ENCODE measurements around the gene DLX5.

DLX5 gene

GRCh38 chr7:96979551-96980276, 44.9 kb downstream of the DLX5 start:
- no peak overlapping the region for H3K27ac ChIP-seq
- no peak for TF ChIP-seq ZFX (IDR thresholded peaks at IDR 0.05; ENCODE audit: borderline replicate concordance)
- TF ChIP-seq CTCF (IDR thresholded peaks at IDR 0.05), result no peak

DNA sequence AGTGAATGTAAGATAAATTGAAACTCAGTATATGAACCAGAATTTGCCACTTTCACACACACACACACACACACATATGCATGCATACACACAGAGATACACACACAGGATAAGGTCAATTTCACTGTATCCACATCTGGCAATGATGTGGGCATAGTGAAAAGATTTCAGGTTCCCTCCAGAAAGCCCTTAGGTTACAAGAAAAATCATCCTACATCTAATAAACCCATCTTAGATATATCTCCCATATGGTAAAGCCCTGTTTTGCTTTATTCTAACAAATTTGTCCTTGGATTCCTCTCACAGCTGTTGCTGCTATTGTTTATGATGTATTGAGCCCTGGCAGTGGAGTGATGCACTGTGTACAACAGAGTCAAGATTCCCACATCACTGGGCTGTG, 47.2 kb downstream of the DLX5 start:
- TF ChIP-seq CTCF (IDR thresholded peaks at IDR 0.05) (no peak), ZFX (IDR thresholded peaks at IDR 0.05; ENCODE audit: borderline replicate concordance) (no peak)
- H3K27ac ChIP-seq, result no peak overlapping the region

DNA sequence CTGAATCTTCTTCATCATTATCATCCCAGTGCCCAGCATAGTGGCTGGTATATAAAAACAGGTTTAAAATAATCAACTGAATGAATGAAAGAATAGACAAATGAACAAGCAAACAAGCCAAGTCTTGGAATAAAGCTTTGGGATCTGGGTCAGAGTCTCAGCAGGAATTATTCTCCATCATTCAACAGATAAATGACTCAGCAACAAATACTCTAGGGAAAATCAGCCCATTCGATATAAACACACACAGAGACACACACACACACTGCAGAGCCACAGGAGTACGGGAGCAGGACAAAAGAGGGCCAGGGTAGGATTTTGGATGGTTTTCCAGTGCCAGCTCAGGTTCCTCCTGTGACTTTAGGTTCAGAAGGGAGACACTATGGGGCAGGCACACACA, 48.5 kb downstream of the DLX5 start:
- H3K27ac ChIP-seq, result no peak overlapping the region
- TF ChIP-seq CTCF (IDR thresholded peaks at IDR 0.05) (no peak), ZFX (IDR thresholded peaks at IDR 0.05; ENCODE audit: borderline replicate concordance) (no peak)

DNA sequence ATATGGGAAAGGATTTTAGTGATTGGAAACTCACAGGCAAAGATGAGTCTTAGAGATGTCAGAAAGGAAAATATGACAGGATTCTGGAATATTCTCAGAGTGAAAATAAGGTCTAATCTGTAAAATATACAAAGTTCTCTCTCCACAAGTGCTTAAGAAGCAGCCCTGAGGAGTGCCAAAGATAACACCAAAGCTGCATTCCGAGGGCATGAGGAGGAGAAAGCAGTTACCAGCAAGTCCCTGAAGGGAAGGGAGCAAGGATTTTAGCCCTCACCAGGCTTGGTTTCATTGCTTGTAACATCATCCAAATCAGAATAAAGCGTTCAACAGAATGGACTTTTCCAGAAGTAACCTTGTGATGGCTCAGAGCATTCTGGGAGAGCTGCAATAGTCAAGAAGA, 50.6 kb downstream of the DLX5 start:
- no peak overlapping the region for H3K27ac ChIP-seq
- TF ChIP-seq ZFX (IDR thresholded peaks at IDR 0.05; ENCODE audit: borderline replicate concordance), result no peak
- TF ChIP-seq CTCF (IDR thresholded peaks at IDR 0.05), result no peak

GRCh38 chr7:96970739-96971138, 53.9 kb downstream of the DLX5 start:
- H3K27ac ChIP-seq, result no peak overlapping the region
- TF ChIP-seq CTCF (IDR thresholded peaks at IDR 0.05), result no peak

Measured in 22Rv1 (cell line).